ENCODE measurements around the gene CREG1.

The CREG1 gene

GRCh38 chr1:167529829-167530474, 23.6 kb downstream of the CREG1 start:
- no peak for DNase-seq (ENCODE audit: low spot score)

- no peak for DNase-seq (ENCODE audit: low spot score)
These were observed 25.4 kb downstream of the CREG1 start for GRCh38 chr1:167528057-167528728.

GRCh38 chr1:167526667-167527383, 26.7 kb downstream of the CREG1 start:
- DNase-seq (ENCODE audit: low spot score) = no peak

- no peak for DNase-seq (ENCODE audit: low spot score)
These were observed 28.9 kb downstream of the CREG1 start for GRCh38 chr1:167524651-167525050.

- DNase-seq (ENCODE audit: low spot score) = no peak
These were observed 31.3 kb downstream of the CREG1 start for GRCh38 chr1:167522246-167522645.

- no peak for DNase-seq (ENCODE audit: low spot score)
These were observed 32.8 kb downstream of the CREG1 start for GRCh38 chr1:167520711-167521206.

GRCh38 chr1:167518331-167518700, 35.2 kb downstream of the CREG1 start, which contains the start of gene CD247:
CD247 (minus strand) TSS chr1:167518529; CDS start chr1:167518465, 64 bp downstream.
- no peak for DNase-seq (ENCODE audit: low spot score)

- DNase-seq (ENCODE audit: low spot score) = no peak
These were observed 35.8 kb downstream of the CREG1 start for GRCh38 chr1:167517535-167518330.

- DNase-seq (ENCODE audit: low spot score) = no peak
These were observed 36.9 kb downstream of the CREG1 start for GRCh38 chr1:167516404-167517388.

GRCh38 chr1:167515893-167516321, 37.7 kb downstream of the CREG1 start:
- no peak for DNase-seq (ENCODE audit: low spot score)

- no peak for DNase-seq (ENCODE audit: low spot score)
These were observed 38.1 kb downstream of the CREG1 start for GRCh38 chr1:167515461-167515860.

GRCh38 chr1:167514288-167514687, 39.3 kb downstream of the CREG1 start:
- no peak for DNase-seq (ENCODE audit: low spot score)

GRCh38 chr1:167512046-167512654, 41.4 kb downstream of the CREG1 start:
- no peak for DNase-seq (ENCODE audit: low spot score)

GRCh38 chr1:167511374-167511986, 42.1 kb downstream of the CREG1 start:
- DNase-seq (ENCODE audit: low spot score) = no peak

- DNase-seq (ENCODE audit: low spot score) = no peak
These were observed 42.7 kb downstream of the CREG1 start for GRCh38 chr1:167510881-167511280.

- no peak for DNase-seq (ENCODE audit: low spot score)
These were observed 43.3 kb downstream of the CREG1 start for GRCh38 chr1:167510244-167510643.

- no peak for DNase-seq (ENCODE audit: low spot score)
These were observed 44.0 kb downstream of the CREG1 start for GRCh38 chr1:167509587-167509986.

- DNase-seq (ENCODE audit: low spot score) = no peak
These were observed 45.8 kb downstream of the CREG1 start for GRCh38 chr1:167507719-167508118.

GRCh38 chr1:167504467-167504827, 49.1 kb downstream of the CREG1 start:
- no peak for DNase-seq (ENCODE audit: low spot score)

Data from GM03348 (cell line).